ENCODE data around the gene ST6GALNAC6.
A peak's percentile ranks its signal among the peaks of the same experiment; 100 is the strongest.

The ST6GALNAC6 gene

DNA sequence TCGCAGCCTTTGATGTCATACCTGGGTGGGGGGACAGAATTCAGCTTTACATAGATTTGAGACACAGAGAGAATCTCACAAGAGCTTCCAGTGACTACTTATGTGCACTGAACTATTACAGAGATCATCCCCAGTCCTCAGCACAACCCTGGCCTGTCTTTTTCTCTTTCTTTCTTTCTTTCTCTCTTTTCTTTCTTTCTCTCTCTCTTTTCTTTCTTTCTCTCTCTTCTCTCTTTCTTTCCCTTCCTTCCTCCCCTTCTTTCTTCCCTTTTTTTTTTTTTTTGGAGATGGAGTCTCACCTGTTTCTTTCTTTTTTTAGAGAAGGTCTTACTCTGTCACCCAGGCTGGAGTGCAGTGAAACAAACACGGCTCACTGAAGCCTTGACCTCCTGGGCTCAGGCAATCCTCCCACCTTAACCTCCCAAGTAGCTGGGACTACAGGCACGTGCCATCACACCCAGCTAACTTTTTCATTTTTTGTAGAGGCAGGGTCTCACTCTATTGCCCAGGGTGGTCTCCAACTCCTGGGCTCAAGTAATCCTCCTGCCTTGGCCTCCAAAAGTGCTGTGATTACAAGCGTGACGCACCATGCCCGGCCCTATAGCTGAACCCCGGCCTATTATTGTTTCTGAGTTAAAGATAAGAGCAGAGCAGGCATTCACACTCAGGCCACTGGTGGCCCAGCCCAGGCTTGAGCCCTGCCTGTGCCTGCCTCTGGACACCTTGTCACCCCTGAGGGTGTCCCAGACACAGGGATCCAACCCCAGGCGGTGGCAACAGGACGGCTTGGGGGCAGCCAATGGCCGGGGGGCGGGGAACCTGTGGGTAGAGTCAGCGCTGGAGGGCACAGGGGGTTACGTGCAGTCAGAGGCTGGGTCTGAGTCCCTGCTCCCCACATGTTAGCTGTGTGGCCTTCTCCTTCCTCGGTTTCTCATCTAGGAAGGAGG, 26.8 kb upstream of the ST6GALNAC6 start:
- DNase-seq (ENCODE audit: low spot score in 2 of 2) (no peak), ATAC-seq (no peak)
- Mint-ChIP-seq H3K9me3 (no peaks in the 10 kb centered on the region), H3K36me3 (peaks cover 8% of the 10 kb centered on the region), H3K27ac (peak overlapping the region; percentile 68), H3K4me1 (peaks cover 22% of the 10 kb centered on the region), H3K4me3 (peak overlapping the region; percentile 62)

DNA sequence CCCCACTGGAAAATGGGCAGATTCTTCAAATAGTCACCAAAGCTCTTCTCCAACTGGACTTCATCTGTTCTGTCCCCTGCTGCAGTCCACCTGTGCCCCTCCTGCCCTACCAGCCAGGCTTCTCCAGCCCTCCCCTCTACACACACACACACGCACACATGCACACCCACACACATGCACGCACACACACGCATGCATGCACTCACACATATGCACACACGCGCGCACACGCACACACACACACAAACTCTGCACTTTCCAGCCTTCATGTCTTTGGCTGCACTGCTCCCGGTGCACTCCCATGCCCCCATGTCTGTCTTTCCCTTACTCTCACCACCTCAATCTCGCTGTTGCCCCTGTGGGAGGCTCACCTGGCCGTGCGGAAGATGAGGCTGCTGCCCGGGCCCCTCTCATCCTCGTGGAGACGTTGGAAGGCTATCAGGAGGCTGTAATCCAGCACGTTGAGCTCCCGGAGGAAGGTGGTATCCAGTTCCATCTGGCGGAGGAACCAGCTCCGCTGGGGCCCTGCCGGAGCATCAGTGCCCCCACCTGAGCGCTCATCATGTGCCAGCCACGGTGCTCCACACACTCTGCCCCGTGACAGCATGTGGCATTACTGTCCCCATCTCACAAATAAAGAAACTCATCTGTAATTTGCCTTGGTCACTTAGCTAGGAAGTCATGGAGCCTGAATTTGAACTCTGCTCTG, 25.5 kb upstream of the ST6GALNAC6 start:
- H3K27ac Mint-ChIP-seq, result no peak overlapping the region
- ATAC-seq, result no peak

DNA sequence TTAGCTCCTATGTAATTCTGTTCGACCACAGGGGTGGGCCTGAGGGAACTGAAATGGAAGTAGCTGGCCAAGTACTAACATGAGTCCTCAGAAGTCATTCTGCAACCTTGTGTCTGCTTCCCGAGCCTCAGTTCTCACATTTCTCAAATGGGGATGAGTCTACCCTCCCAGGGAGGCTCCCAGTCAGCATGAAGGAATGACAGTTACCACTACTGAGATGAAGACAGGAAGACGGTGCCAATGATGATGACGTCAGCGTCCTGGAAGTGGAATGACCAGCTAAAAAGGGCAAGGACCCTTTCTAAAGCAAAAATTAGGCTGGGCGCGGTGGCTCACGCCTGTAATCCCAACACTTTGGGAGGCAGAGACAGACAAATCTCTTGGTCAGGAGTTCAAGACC, 24.4 kb upstream of the ST6GALNAC6 start:
- Mint-ChIP-seq H3K9me3 (no peaks in the 10 kb centered on the region), H3K4me1 (peaks cover 25% of the 10 kb centered on the region), H3K27ac (no peak overlapping the region), H3K36me3 (peaks cover 5% of the 10 kb centered on the region), H3K4me3 (no peak overlapping the region)
- ATAC-seq (no peak), DNase-seq (ENCODE audit: low spot score in 2 of 2) (no peak)

More for the DNA sequence above, 25.5 kb upstream of the ST6GALNAC6 start:
- Mint-ChIP-seq H3K4me1 (peaks cover 22% of the 10 kb centered on the region), H3K9me3 (no peaks in the 10 kb centered on the region), H3K4me3 (no peak overlapping the region), H3K36me3 (peaks cover 6% of the 10 kb centered on the region)
- DNase-seq (ENCODE audit: low spot score in 2 of 2), result no peak

GRCh38 chr9:127923046-127923445, 23.6 kb upstream of the ST6GALNAC6 start:
- no peak for DNase-seq (ENCODE audit: low spot score in 2 of 2)
- no peak overlapping the region for H3K27ac Mint-ChIP-seq
- H3K4me3 Mint-ChIP-seq, result no peak overlapping the region
- no peak for ATAC-seq
- no peaks in the 10 kb centered on the region for H3K36me3 Mint-ChIP-seq
- no peaks in the 10 kb centered on the region for H3K9me3 Mint-ChIP-seq
- H3K4me1 Mint-ChIP-seq, result peaks cover 29% of the 10 kb centered on the region

- no peaks in the 10 kb centered on the region for H3K9me3 Mint-ChIP-seq
- H3K27ac Mint-ChIP-seq, result peak overlapping the region; percentile 71
- peak overlapping the region; percentile 58 for H3K4me3 Mint-ChIP-seq
- H3K4me1 Mint-ChIP-seq, result peaks cover 40% of the 10 kb centered on the region
- ATAC-seq (peak; percentile 60), DNase-seq (ENCODE audit: low spot score in 2 of 2) (peak; percentile 88 to 94)
- no peaks in the 10 kb centered on the region for H3K36me3 Mint-ChIP-seq
Measured at GRCh38 chr9:127921557-127922120, 22.2 kb upstream of the ST6GALNAC6 start.

DNA sequence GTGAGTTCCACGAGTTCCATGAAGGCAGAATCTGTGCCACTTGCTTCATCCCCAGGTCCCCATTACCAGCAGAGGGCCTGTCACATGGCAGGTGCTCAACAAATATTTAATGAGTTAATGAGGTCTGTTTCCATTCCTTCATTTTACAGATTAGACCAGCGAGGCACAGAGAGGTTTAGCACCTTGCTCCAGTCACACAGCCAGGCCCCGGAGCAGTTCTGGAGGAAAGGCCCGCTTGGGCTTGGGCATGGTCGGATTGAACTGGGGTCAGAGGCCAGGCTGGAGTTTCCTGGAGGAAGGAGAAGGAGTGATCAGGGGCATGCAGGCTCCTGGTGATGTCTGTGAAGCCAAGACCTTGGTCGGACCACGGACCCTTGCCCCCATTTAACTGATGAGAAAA, 21.4 kb upstream of the ST6GALNAC6 start:
- Mint-ChIP-seq H3K4me1 (peaks cover 44% of the 10 kb centered on the region), H3K9me3 (no peaks in the 10 kb centered on the region), H3K27ac (no peak overlapping the region), H3K36me3 (no peaks in the 10 kb centered on the region), H3K4me3 (no peak overlapping the region)
- ATAC-seq (no peak), DNase-seq (ENCODE audit: low spot score in 2 of 2) (no peak)

- H3K4me1 Mint-ChIP-seq, result peaks cover 54% of the 10 kb centered on the region
- H3K9me3 Mint-ChIP-seq, result no peaks in the 10 kb centered on the region
- peak overlapping the region; percentile 81 for H3K4me3 Mint-ChIP-seq
- H3K27ac Mint-ChIP-seq, result peak overlapping the region; percentile 57
- DNase-seq (ENCODE audit: low spot score in 2 of 2) (no peak), ATAC-seq (peak; percentile 19)
- H3K36me3 Mint-ChIP-seq, result peaks cover 11% of the 10 kb centered on the region
Measured at GRCh38 chr9:127919253-127919815, 19.9 kb upstream of the ST6GALNAC6 start.

DNA sequence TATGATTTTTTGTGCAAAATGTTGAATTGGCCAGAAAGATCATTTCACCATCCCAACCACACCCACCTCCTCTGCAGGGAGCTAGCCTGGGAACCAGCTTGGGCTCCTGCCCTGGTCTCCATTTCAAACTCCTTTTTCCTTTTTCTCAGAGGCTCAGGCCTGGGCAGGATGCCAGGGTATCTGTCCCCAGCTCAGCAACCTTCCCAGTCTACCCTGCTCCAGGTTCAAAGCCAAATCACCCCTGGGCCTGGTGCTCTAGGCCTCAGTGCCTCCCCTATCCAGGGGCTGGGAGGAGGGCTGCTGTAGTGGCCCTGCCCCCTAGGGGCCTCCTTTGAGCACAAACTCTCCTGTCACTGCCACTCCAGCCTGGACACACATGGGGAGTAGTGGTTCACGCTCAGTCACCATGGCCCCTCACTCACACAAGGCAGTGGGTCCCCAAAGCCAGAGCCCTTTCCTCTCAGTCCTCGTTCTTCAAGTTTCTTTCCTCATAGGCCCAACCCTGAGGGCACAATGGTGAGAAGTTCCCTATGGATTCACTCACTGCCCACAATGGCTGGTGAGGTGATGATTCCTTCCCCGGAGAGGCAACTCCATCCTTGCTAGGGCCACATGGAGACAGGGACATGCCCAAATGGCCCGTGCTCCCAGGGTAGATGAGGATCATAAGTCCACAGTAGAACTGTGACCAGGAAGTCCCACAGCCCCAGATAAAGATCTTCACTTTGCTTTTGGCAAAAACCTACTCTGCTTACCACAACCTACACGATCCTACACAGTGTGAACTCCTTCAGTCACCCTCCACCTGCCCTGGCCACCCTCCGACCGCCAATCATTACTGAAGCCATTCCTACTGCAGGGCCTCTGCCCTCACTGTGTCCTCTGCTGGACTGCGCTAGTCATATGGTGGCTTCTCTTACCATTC, 19.0 kb upstream of the ST6GALNAC6 start:
- DNase-seq (ENCODE audit: low spot score in 2 of 2), result no peak

GRCh38 chr9:127917603-127918002, 18.2 kb upstream of the ST6GALNAC6 start:
- Mint-ChIP-seq H3K4me3 (peak overlapping the region; percentile 81), H3K4me1 (peaks cover 59% of the 10 kb centered on the region), H3K36me3 (peaks cover 28% of the 10 kb centered on the region), H3K9me3 (no peaks in the 10 kb centered on the region), H3K27ac (no peak overlapping the region)
- DNase-seq (ENCODE audit: low spot score in 2 of 2) (no peak), ATAC-seq (no peak)

More for the DNA sequence above, 19.0 kb upstream of the ST6GALNAC6 start:
- Mint-ChIP-seq H3K9me3 (no peaks in the 10 kb centered on the region), H3K4me3 (peak overlapping the region; percentile 81), H3K4me1 (peaks cover 54% of the 10 kb centered on the region), H3K36me3 (peaks cover 19% of the 10 kb centered on the region), H3K27ac (peak overlapping the region; percentile 57)
- no peak for ATAC-seq

- DNase-seq (ENCODE audit: low spot score in 2 of 2) (peak; percentile 91 to 94), ATAC-seq (peak; percentile 92)
- Mint-ChIP-seq H3K36me3 (peaks cover 34% of the 10 kb centered on the region), H3K27ac (peak within 1 kb of the TSS; percentile 85), H3K4me1 (peaks cover 61% of the 10 kb centered on the region), H3K4me3 (peak within 1 kb of the TSS; percentile 81), H3K9me3 (no peaks in the 10 kb centered on the region)
Measured at GRCh38 chr9:127916720-127917581, 17.5 kb upstream of the ST6GALNAC6 start, which contains the start of gene ST6GALNAC4. TSS of gene ST6GALNAC4 (minus strand) at chr9:127917041. CDS start at chr9:127916419, 622 bp downstream.

GRCh38 chr9:127915801-127916719, 16.7 kb upstream of the ST6GALNAC6 start:
- Mint-ChIP-seq H3K9me3 (no peaks in the 10 kb centered on the region), H3K36me3 (peaks cover 43% of the 10 kb centered on the region), H3K4me1 (peaks cover 62% of the 10 kb centered on the region), H3K4me3 (peak overlapping the region; percentile 81), H3K27ac (peak overlapping the region; percentile 85)
- ATAC-seq (no peak), DNase-seq (ENCODE audit: low spot score in 2 of 2) (peak in 1 of 2 donors; percentile 65)

GRCh38 chr9:127915325-127915752, 15.9 kb upstream of the ST6GALNAC6 start:
- no peak for ATAC-seq
- Mint-ChIP-seq H3K27ac (peak overlapping the region; percentile 85), H3K9me3 (no peaks in the 10 kb centered on the region), H3K36me3 (peaks cover 50% of the 10 kb centered on the region), H3K4me3 (peak overlapping the region; percentile 81), H3K4me1 (peaks cover 69% of the 10 kb centered on the region)
- no peak for DNase-seq (ENCODE audit: low spot score in 2 of 2)
